GM19025 (cell line): Measurements from ENCODE around the gene CCND3.
"Not testable (repeated sequence)": the region's sequence is repeated elsewhere in the genome, so short reads cannot be mapped to it uniquely, and the experiment has no call there.

Experiments
- ATAC-seq: cut with Tn5 transposase; IDR thresholded peaks from one replicate; pipeline ENCODE4 v1.9.1; 2021; ENCODE audit warnings: mild to moderate bottlenecking, low read depth, moderate library complexity; ENCODE audit not compliant: unreplicated experiment

CCND3 gene

DNA sequence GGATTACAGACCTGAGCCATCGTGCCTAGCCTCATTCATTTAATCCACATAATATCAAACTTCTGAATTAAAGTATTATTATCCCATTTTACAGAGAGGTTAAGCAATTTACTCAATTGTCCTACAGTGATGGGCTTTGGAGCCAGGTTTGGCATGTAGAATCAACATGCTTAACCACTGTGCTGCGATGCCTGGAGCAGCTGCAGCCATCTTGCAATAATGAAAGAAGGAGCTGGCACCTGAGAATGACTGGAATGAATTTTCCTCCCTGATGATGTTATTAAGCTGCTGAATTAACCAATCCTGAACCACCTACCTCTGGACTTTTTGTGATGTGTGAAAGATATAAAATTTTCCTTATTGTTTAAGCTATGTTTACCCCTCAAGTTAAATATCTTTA, 13.1 kb upstream of the CCND3 start:
- ATAC-seq = no peak

- no peak for ATAC-seq
These were observed 6.1 kb upstream of the CCND3 start for GRCh38 chr6:41947581-41948220.

DNA sequence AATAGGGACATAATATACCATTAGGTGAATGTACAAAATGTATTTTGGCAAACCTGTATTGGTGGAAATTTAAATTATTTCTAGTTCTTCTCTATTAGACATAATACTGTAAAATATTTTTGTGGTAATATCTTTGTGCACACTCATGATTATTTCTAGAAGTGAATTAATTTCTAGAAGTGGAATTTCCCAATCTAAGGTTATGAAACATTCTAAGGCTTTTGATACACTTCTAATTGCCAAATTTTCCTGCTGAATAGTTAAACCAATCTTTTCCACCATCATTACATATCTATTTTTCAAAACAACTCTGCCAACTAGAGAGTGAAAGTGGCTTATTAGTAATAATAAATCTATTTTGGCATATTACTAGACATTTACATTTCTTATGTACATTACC, 1.8 kb upstream of the CCND3 start:
- no peak for ATAC-seq

DNA sequence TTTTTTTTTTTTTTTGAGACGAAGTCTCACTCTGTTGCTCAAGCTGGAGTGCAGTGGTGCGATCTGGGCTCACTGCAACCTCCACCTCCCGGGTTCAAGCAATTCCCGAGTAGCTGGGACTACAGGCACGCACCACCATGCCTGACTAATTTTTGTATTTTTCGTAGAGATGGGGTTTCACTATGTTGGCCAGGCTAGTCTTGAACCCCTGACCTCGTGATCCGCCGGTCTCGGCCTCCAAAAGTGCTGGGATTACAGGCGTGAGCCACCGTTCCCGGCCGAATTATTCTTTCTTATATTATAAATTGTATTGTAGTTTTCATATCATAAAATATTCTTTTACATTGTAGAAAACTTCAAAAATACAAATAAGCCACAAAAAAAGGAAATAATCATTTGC, 1.3 kb upstream of the CCND3 start:
- not testable (repeated sequence) for ATAC-seq

- ATAC-seq = no peak
These were observed 651 bp upstream of the CCND3 start for GRCh38 chr6:41942067-41942851.

DNA sequence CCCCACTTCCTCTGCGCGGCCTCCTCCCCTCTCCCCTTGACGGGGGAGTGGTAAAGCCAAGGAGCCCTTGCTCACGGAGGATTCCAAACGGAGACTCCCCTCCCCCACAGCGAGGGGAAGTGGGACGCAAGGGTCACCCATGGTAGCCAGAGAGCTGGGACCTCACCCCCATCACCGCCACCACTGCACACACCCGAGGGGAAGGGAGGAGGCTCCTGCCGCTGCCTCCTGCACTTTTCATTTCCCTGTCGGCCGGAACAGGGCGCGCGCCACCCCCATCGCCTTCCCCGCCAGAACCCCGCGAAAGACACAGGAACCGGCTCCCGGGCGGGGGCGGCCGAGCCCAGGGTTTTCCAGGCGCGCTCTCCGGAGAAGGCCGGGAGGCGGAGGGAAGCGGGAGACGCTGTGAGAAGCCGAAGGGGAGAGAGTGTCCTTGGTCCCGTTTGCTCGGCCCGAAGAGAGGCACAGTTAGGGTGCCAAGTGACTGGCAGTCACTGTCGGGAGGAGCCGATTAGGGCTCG, 789 bp downstream of the CCND3 start:
- no peak for ATAC-seq

GRCh38 chr6:41939848-41940758, 1.5 kb downstream of the CCND3 start:
- ATAC-seq = no peak

- no peak for ATAC-seq
These were observed 2.3 kb downstream of the CCND3 start for GRCh38 chr6:41939176-41939847.

GRCh38 chr6:41938590-41939175, 2.9 kb downstream of the CCND3 start:
- no peak for ATAC-seq

- ATAC-seq = no peak
These were observed 3.6 kb downstream of the CCND3 start for GRCh38 chr6:41937861-41938574.

GRCh38 chr6:41937472-41937860, 4.1 kb downstream of the CCND3 start:
- ATAC-seq = no peak

- ATAC-seq = no peak
These were observed 5.4 kb downstream of the CCND3 start for GRCh38 chr6:41936073-41936837.

GRCh38 chr6:41935685-41936072, 5.9 kb downstream of the CCND3 start:
- ATAC-seq = no peak

GRCh38 chr6:41935193-41935574, 6.4 kb downstream of the CCND3 start:
- no peak for ATAC-seq

DNA sequence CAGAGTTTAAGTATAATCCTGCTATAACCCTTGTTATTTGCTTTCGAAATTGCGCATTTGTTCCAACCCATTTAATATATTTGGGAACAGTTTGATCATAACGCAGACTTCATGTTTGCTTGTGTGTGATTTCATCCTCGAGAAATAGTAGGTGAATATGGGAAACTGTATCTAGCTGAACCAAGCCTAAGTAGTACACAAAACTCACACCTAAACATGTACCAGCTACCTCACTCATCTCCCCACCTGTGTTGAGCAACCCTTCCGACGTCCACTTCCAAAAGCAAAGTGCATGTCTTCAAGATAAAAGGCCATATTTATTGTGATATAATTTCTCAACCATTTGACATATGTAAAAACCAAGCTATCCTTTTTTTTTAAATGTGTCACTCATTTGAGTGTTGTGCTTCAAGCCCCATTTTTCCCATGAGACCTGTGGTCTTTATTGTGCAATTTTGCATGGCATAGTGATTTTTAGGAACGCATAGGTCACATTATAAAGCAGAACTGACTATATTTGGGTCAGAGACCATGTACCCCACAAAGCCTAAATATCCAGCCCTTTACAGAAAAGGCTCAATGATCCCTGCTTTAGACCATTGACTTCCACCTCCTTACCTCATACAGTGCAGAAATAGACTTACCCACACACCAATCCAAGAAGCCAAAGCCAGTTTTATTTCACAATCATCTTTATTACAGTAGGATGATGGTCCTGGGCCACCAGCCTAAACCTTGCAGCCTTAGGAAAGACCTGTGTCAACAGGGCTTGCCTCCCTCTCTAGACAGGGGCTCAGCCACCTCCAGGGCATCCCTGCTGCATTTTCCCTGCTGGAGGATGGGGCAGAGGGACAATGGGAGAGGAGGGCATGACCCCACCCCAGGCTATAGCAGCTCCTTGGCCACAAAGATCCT, 7.1 kb downstream of the CCND3 start:
- ATAC-seq = no peak

- no peak for ATAC-seq
These were observed 9.2 kb downstream of the CCND3 start for GRCh38 chr6:41932378-41932777.

DNA sequence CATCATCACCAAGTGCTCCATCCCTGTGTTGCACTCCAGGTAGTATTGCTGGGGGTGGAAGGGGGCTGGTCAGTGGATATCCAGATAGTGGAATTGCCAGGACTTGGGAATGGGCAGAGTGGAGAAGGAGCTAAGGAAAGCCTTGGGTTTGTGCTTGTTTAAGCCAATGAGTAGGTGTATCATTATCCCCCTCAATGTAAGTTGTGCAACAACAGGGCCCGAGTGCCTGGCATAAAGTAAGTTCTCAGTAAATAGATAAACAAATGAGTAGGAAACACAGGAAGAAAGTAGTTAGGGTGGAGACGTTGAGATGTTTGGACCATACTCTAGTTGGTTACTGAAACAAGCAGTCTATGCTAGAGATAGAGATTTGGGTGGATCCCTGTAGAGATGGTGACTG, 9.8 kb downstream of the CCND3 start:
- no peak for ATAC-seq

- no peak for ATAC-seq
These were observed 11.7 kb downstream of the CCND3 start for GRCh38 chr6:41929924-41930323.
